Stomach (tissue), 9 donors: ENCODE measurements around the gene CD86. TPM values are rescaled to one million over a fixed set of nuclear protein-coding genes. Genes with fewer than 3 reads are reported as not detected.

Experiments
- DNase-seq, 2 donors: peaks; one replicate each; pipeline versions ENCODE4 v3.0.0 to v3.0.0-alpha.2; 2013 to 2019
- H3K27ac ChIP-seq, 5 donors: fragments of 200-600 bp in 4 of 5; sonication (generic) in 4 of 5; one replicate each; pipeline ENCODE4 v1.5.1; 2013 to 2019; ENCODE audit warnings: mild to moderate bottlenecking in 1 of 5, moderate library complexity in 1 of 5
- H3K27me3 ChIP-seq, 3 donors: fragments of 200-600 bp; sonication (generic); one replicate each; pipeline ENCODE4 v1.5.1; 2017 to 2019; ENCODE audit warnings: mixed run types in 1 of 3
- H3K36me3 ChIP-seq, 4 donors: fragments of 200-600 bp; sonication (generic); 1 replicate in 3 of 4; 2 replicates in 1 of 4; pipeline ENCODE4 v1.5.1; 2016 to 2019
- H3K4me1 ChIP-seq, 4 donors: fragments of 200-600 bp; sonication (generic); one replicate each; pipeline ENCODE4 v1.5.1; 2016 to 2019
- H3K4me3 ChIP-seq, 4 donors: fragments of 200-600 bp; sonication (generic) in 3 of 4; one replicate each; pipeline ENCODE4 v1.5.1; 2016 to 2019; ENCODE audit warnings: mild to moderate bottlenecking in 1 of 4
- H3K9me3 ChIP-seq, 4 donors: fragments of 200-600 bp; sonication (generic); one replicate each; pipeline ENCODE4 v1.5.1; 2016 to 2019
- CTCF ChIP-seq, 7 experiments: fragments of 450-650 bp in 4 of 7; fragments of 200-600 bp in 3 of 7; sonication (generic) in 3 of 7; IDR thresholded peaks; one replicate each; pipeline ENCODE4 v1.5.1; 2016 to 2019; ENCODE audit warnings: antibody characterized with exemption in 7 of 7, control low read depth in 2 of 7, mild to moderate bottlenecking in 1 of 7
- EP300 ChIP-seq: sonication (generic); formaldehyde crosslinking; IDR thresholded peaks from one replicate; pipeline ENCODE4 v1.6.1; 2017; ENCODE audit warnings: antibody characterized with exemption
- POLR2A ChIP-seq, 4 donors: fragments of 450-650 bp; IDR thresholded peaks; one replicate each; pipeline ENCODE4 v1.6.1; 2016; ENCODE audit warnings: antibody characterized with exemption in 4 of 4, control low read depth in 2 of 4, mild to moderate bottlenecking in 1 of 4, moderate library complexity in 1 of 4
- POLR2AphosphoS5 ChIP-seq, 3 donors: sonication (generic); formaldehyde crosslinking; IDR thresholded peaks; one replicate each; pipeline ENCODE4 v1.6.1; 2016; ENCODE audit warnings: antibody characterized with exemption in 3 of 3
- WGBS, 5 donors: extraction: QIAGEN DNeasy Blood & Tissue Kit in 3 of 5; methylation state at CpG; one replicate each; pipeline versions ENCODE4 v1.1.5 to v1.1.7; 2013 to 2018; 5-methylcytosine and 5-hydroxymethylcytosine counted together
- intact Hi-C: fragments of 100-400 bp; cut with DNase I; formaldehyde crosslinking; loops from one replicate; pipeline ENCODE4 v1.15.1; 2023; ENCODE audit warnings: low total_unique reads
- polyA plus RNA-seq, 3 donors: library from polyadenylated mRNA; stranded (reverse); fragments of 200-250 nt; gene quantifications; one replicate each; pipeline ENCODE4 v1.2.3, GENCODE V29; 2013
- total RNA-seq, 5 donors: library from RNA; depleted of rRNA; stranded (reverse); fragments of >200 nt; gene quantifications; one replicate each; pipeline versions ENCODE4 v1.1.0 to v1.2.3, GENCODE V29; 2014 to 2016
- donor health status: healthy with polysubstance abuse.
- donor health status: Bipolar disorder and iron deficiency.
- donor health status: healthy.

Gene CD86
- total and polyA plus RNA-seq, 8 donors, result 0.29 to 16.9 (median 3.1) TPM; not detected in 1

GRCh38 chr3:122011396-122011795, 43.8 kb upstream of the CD86 start:
- DNase-seq, result no peak
- H3K27ac ChIP-seq, result no peak overlapping the region
- H3K36me3 ChIP-seq, result no peaks in the 10 kb centered on the region
- no peaks in the 10 kb centered on the region for H3K9me3 ChIP-seq
- intact Hi-C loops, result no loop called here
- no peak for TF ChIP-seq POLR2AphosphoS5 (IDR thresholded peaks at IDR 0.05)
- no peak for TF ChIP-seq CTCF (IDR thresholded peaks at IDR 0.05)
- TF ChIP-seq POLR2A (IDR thresholded peaks at IDR 0.05), result no peak
- TF ChIP-seq EP300, result no peak
- peaks cover 0 to 12% (median 7%) of the 10 kb centered on the region in 4 donors for H3K4me1 ChIP-seq
- peaks cover 3 to 85% (median 18%) of the 10 kb centered on the region in 3 donors for H3K27me3 ChIP-seq
- no peak overlapping the region for H3K4me3 ChIP-seq
- 46 to 65% (median 52%) methylated on average over 4 of the region's 4 CpGs for WGBS, 5 donors

GRCh38 chr3:122012821-122013220, 42.3 kb upstream of the CD86 start:
- no peaks in the 10 kb centered on the region for H3K36me3 ChIP-seq
- intact Hi-C loops, result no loop called here
- no peak overlapping the region for H3K4me3 ChIP-seq
- no peak overlapping the region for H3K27ac ChIP-seq
- WGBS, 5 donors, result 52 to 85% (median 62%) methylated on average over 1 of the region's 1 CpG
- peaks cover 3 to 82% (median 25%) of the 10 kb centered on the region in 3 donors for H3K27me3 ChIP-seq
- peaks cover 0 to 12% (median 7%) of the 10 kb centered on the region in 4 donors for H3K4me1 ChIP-seq
- TF ChIP-seq CTCF (IDR thresholded peaks at IDR 0.05), result no peak
- no peak for TF ChIP-seq POLR2A (IDR thresholded peaks at IDR 0.05)
- no peak for TF ChIP-seq EP300
- DNase-seq, result no peak
- H3K9me3 ChIP-seq, result no peaks in the 10 kb centered on the region

GRCh38 chr3:122013448-122013925, 41.7 kb upstream of the CD86 start:
- intact Hi-C loops, result no loop called here
- 28 to 53% (median 31%) methylated on average over 5 of the region's 5 CpGs for WGBS, 5 donors
- no peak overlapping the region for H3K27ac ChIP-seq
- no peaks in the 10 kb centered on the region for H3K36me3 ChIP-seq
- TF ChIP-seq CTCF (IDR thresholded peaks at IDR 0.05) (peak in 1 of 7 experiments; percentile 7), EP300 (no peak), POLR2A (IDR thresholded peaks at IDR 0.05) (no peak), POLR2AphosphoS5 (IDR thresholded peaks at IDR 0.05) (peak in 1 of 3 donors; percentile 62)
- H3K27me3 ChIP-seq, result peaks cover 3 to 82% (median 25%) of the 10 kb centered on the region in 3 donors
- DNase-seq, result peak in 1 of 2 donors; percentile 62
- no peak overlapping the region for H3K4me3 ChIP-seq
- H3K9me3 ChIP-seq, result no peaks in the 10 kb centered on the region
- H3K4me1 ChIP-seq, result peaks cover 0 to 12% (median 7%) of the 10 kb centered on the region in 4 donors

GRCh38 chr3:122014741-122015140, 40.4 kb upstream of the CD86 start:
- no peaks in the 10 kb centered on the region for H3K36me3 ChIP-seq
- H3K9me3 ChIP-seq, result no peaks in the 10 kb centered on the region
- H3K27ac ChIP-seq, result no peak overlapping the region
- intact Hi-C loops, result no loop called here
- DNase-seq, result no peak
- peaks cover 3 to 82% (median 22%) of the 10 kb centered on the region in 3 donors for H3K27me3 ChIP-seq
- WGBS, 5 donors, result 71 to 88% (median 76%) methylated on average over 1 of the region's 1 CpG
- H3K4me1 ChIP-seq, result peaks cover 0 to 12% (median 7%) of the 10 kb centered on the region in 4 donors
- no peak overlapping the region for H3K4me3 ChIP-seq
- TF ChIP-seq POLR2AphosphoS5 (IDR thresholded peaks at IDR 0.05) (no peak), CTCF (IDR thresholded peaks at IDR 0.05) (no peak), POLR2A (IDR thresholded peaks at IDR 0.05) (no peak), EP300 (no peak)
